ENCODE data around the gene FKBP5.

- TF ChIP-seq CTCF (IDR thresholded peaks at IDR 0.05; ENCODE audit: low read length) (no peak), EZH2 (IDR thresholded peaks at IDR 0.05; ENCODE audit: borderline replicate concordance, low read length) (no peak)
These were observed 86.4 kb downstream of the FKBP5 start for GRCh38 chr6:35602133-35602946.

Data from OCI-LY1 (cell line).